Measurements from ENCODE around the gene TM7SF3.
"Not testable (repeated sequence)": the region's sequence is repeated elsewhere in the genome, so short reads cannot be mapped to it uniquely, and the experiment has no call there.

TM7SF3 gene

GRCh38 chr12:27052742-27053141, 38.6 kb upstream of the TM7SF3 start:
- Histone ChIP-seq H3K9me3 (no peaks in the 10 kb centered on the region), H3K36me3 (no peaks in the 10 kb centered on the region), H3K4me3 (ENCODE audit: low read depth, low read length) (no peak overlapping the region), H3K27me3 (no peaks in the 10 kb centered on the region), H3K4me1 (no peaks in the 10 kb centered on the region)
- no peak for DNase-seq
- no peak for TF ChIP-seq CTCF (IDR thresholded peaks at IDR 0.05; ENCODE audit: low read depth, low read length)

GRCh38 chr12:27052176-27052575, 38.0 kb upstream of the TM7SF3 start:
- Histone ChIP-seq H3K4me1 (no peaks in the 10 kb centered on the region), H3K36me3 (no peaks in the 10 kb centered on the region), H3K9me3 (no peaks in the 10 kb centered on the region), H3K27me3 (no peaks in the 10 kb centered on the region; the same call in 1 of the 2 replicates), H3K4me3 (ENCODE audit: low read depth, low read length) (no peak overlapping the region)
- TF ChIP-seq CTCF (IDR thresholded peaks at IDR 0.05; ENCODE audit: low read depth, low read length), result no peak
- DNase-seq, result no peak

DNA sequence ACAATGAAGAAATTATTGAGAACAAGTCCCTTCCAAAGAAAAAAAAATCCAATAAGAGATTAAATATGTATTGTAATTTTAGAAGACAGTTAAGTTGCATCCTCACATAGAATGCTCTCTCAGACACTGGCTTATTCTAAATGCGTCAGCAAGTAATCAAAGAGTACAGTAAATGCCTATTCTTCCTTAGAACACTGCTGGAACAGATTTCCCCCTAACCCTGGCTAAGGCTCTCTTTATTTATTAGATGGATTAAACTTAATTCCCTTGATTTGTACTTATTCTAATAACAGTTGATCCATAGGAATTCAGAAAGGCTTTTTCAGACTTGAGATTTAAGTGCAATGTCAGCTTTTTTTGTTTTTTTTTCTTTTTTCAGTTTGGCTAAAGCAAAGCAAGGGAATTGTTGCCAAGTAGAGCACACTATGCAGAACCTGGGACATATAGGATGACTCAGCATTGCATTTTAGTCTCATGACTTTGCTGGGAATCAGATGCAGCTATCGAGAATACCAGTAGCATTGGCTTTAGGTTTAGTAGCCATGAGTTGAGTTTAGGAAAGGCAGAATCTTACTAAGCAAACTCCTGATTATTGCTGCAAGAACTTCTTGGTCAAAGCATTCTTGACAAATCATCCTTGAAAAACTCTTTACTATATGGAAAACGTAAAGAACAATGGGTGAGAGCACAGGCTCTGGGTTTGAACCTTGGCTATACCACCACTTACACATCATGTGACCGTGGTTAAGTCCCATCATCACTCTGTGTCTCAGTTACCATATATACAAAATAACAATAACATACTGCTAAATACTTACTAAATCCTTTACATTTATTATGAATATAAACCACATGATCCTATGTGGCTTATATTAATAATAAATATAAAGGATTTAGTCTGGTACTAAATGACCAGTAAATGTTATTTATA, 34.9 kb upstream of the TM7SF3 start:
- Histone ChIP-seq H3K27me3 (no peaks in the 10 kb centered on the region; the same call in none of the 2 replicates), H3K9me3 (no peaks in the 10 kb centered on the region), H3K4me1 (no peaks in the 10 kb centered on the region), H3K36me3 (no peaks in the 10 kb centered on the region), H3K4me3 (ENCODE audit: low read depth, low read length) (no peak overlapping the region)
- DNase-seq, result no peak
- no peak for TF ChIP-seq CTCF (IDR thresholded peaks at IDR 0.05; ENCODE audit: low read depth, low read length)

DNA sequence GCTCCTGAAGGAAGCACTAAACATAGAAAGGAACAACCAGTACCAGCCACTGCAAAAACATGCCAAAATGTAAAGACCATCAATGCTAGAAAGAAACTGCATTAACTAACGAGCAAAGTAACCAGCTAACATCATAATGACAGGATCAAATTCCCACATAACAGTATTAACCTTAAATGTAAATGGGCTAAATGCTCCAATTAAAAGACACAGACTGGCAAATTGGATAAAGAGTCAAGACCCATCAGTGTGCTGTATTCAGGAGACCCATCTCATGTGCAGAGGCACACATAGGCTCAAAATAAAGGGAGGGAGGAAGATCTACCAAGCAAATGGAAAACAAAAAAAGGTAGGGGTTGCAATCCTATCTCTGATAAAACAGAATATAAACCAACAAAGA, 27.8 kb upstream of the TM7SF3 start:
- DNase-seq, H3K36me3 ChIP-seq, H3K27me3 ChIP-seq: not testable (repeated sequence)

GRCh38 chr12:27040637-27041036, 26.5 kb upstream of the TM7SF3 start:
- H3K27me3 ChIP-seq; H3K36me3 ChIP-seq; H3K4me3 ChIP-seq (ENCODE audit: low read depth, low read length); DNase-seq; H3K4me1 ChIP-seq; H3K9me3 ChIP-seq: not testable (repeated sequence)

More for the DNA sequence above, 27.8 kb upstream of the TM7SF3 start:
- H3K4me3 ChIP-seq (ENCODE audit: low read depth, low read length); H3K9me3 ChIP-seq; H3K4me1 ChIP-seq: not testable (repeated sequence)

DNA sequence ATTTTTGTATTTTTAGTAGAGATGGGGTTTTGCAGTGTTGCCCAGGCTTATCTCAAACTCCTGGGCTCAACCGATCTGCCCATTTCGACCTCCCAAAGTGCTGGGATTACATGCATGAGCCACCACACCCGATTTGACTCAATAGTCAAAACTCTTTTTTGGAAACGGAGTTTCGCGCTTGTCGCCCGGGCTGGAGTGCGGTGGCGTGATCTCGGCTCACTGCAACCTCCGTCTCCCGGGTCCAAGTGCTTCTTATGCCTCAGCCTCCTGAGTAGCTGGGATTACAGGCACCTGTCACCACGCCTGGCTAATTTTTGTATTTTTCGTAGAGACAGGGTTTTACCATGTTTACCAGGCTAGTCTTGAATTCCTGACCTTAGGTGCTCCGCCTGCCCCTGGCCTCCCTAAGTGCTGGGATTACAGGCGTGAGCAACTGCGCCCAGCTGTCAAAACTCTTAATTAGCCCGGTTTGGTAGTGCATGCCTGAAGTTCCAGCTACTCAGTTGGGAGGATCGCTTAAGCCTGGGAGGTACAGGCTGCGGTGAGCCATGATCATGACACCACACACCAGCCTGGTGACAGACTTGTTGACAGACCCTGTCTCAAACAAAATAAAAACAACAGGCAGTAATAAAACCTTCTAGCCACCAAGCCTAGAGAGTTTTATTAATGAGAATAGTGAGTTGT, 20.6 kb upstream of the TM7SF3 start:
- H3K9me3 ChIP-seq, result no peaks in the 10 kb centered on the region
- H3K4me1 ChIP-seq, result no peaks in the 10 kb centered on the region
- H3K36me3 ChIP-seq, result peaks cover 17% of the 10 kb centered on the region
- no peak for TF ChIP-seq CTCF (IDR thresholded peaks at IDR 0.05; ENCODE audit: low read depth, low read length)
- DNase-seq, result no peak
- H3K4me3 ChIP-seq (ENCODE audit: low read depth, low read length), result no peak overlapping the region
- no peaks in the 10 kb centered on the region for H3K27me3 ChIP-seq

- H3K9me3 ChIP-seq, result no peaks in the 10 kb centered on the region
- H3K4me3 ChIP-seq (ENCODE audit: low read depth, low read length), result no peak overlapping the region
- no peak for DNase-seq
- H3K36me3 ChIP-seq, result peaks cover 30% of the 10 kb centered on the region
- no peaks in the 10 kb centered on the region for H3K4me1 ChIP-seq
- H3K27me3 ChIP-seq, result no peaks in the 10 kb centered on the region
- no peak for TF ChIP-seq CTCF (IDR thresholded peaks at IDR 0.05; ENCODE audit: low read depth, low read length)
Measured at GRCh38 chr12:27032679-27033078, 18.5 kb upstream of the TM7SF3 start.
